Panc1 (cell line): ENCODE results near the gene DPP9. TPM values are rescaled to one million over a fixed set of nuclear protein-coding genes. Genes with fewer than 3 reads are reported as not detected.

Source experiments
- ATAC-seq: fragments of 200-7000 bp; cut with Tn5 transposase; 2 replicates; pipeline ENCODE4 v1.9.1; 2020; ENCODE audit warnings: mild to moderate bottlenecking, moderate library complexity
- BruUV-seq: library from RNA; stranded (reverse); fragments of 400-500 nt; replicated peaks from 2 replicates; lab custom pipeline; 2021; lab: Mats Ljungman, UMichigan
- CTCF ChIA-PET: fragments of 300-600 bp; sonication (Branson Sonifier 250); formaldehyde crosslinking; loops from one replicate; lab custom pipeline; 2022; ENCODE audit warnings: antibody characterized with exemption; lab: Charles Lee
- POLR2A ChIA-PET: fragments of 300-600 bp; sonication (Branson Sonifier 250); formaldehyde crosslinking; loops from one replicate; lab custom pipeline; 2022; ENCODE audit warnings: antibody characterized with exemption; lab: Charles Lee
- DNase-seq: peaks from one replicate; pipeline ENCODE4 v3.0.0-alpha.2; 2010; ENCODE audit warnings: low read depth, low spot score
- H3K27ac ChIP-seq: 2 replicates; pipeline ENCODE4 v1.5.1; 2011; ENCODE audit warnings: mild to moderate bottlenecking, low read length, inconsistent platforms
- H3K27me3 ChIP-seq: fragments of 200-500 bp; sonication (Bioruptor generic); 2 replicates; pipeline ENCODE4 v1.6.0; 2014; ENCODE audit warnings: low read length, inconsistent platforms; ENCODE audit not compliant: control insufficient read depth, insufficient read depth
- H3K36me3 ChIP-seq: fragments of 200-500 bp; sonication (Bioruptor generic); 2 replicates; pipeline ENCODE4 v1.5.1; 2014; ENCODE audit warnings: inconsistent platforms, mild to moderate bottlenecking, low read length, moderate library complexity; ENCODE audit not compliant: control insufficient read depth, insufficient read depth
- H3K4me1 ChIP-seq: 2 replicates; pipeline ENCODE4 v1.5.1; 2011; ENCODE audit warnings: inconsistent platforms, mild to moderate bottlenecking, low read length, moderate library complexity; ENCODE audit not compliant: control insufficient read depth, insufficient read depth
- H3K4me3 ChIP-seq, 2 experiments: 2 replicates each; pipeline ENCODE4 v1.5.1; 2011 to 2012; ENCODE audit warnings: low read depth in 2 of 2, low read length in 2 of 2, mild to moderate bottlenecking in 2 of 2, inconsistent platforms in 1 of 2, moderate library complexity in 1 of 2
- H3K9me3 ChIP-seq: fragments of 200-500 bp; sonication (Bioruptor generic); 2 replicates; pipeline ENCODE4 v1.5.1; 2014; ENCODE audit warnings: low read depth, mild to moderate bottlenecking, inconsistent platforms, low read length, moderate library complexity; ENCODE audit not compliant: control insufficient read depth, insufficient read depth
- POLR2AphosphoS5 ChIP-seq: IDR thresholded peaks from 2 replicates; pipeline ENCODE4 v1.6.1; 2012; ENCODE audit warnings: mild to moderate bottlenecking, low read depth, low read length, moderate library complexity
- SIN3A ChIP-seq: IDR thresholded peaks from 2 replicates; pipeline ENCODE4 v1.6.1; 2012; ENCODE audit warnings: low read depth, mild to moderate bottlenecking, low read length, moderate library complexity, borderline replicate concordance; ENCODE audit not compliant: insufficient read depth
- TCF7L2 ChIP-seq: IDR thresholded peaks from 2 replicates; pipeline ENCODE4 v1.6.1; 2011; ENCODE audit warnings: mild to moderate bottlenecking, low read depth, low read length, inconsistent platforms
- in situ Hi-C: cut with HindIII; loops from 2 replicates; pipeline ENCODE4 v1.10.0; 2016; ENCODE audit warnings: low sequenced_read_pairs, low pct_unique_long_range_greater_than_20kb
- intact Hi-C: fragments of 100-400 bp; cut with micrococcal nuclease; formaldehyde crosslinking; loops from one replicate; pipeline ENCODE4 v1.10.0; 2022; ENCODE audit not compliant: unreplicated experiment
- total RNA-seq: library from RNA; stranded (reverse); gene quantifications from one replicate; pipeline ENCODE4 v1.2.1, GENCODE V29; 2021; ENCODE audit not compliant: unreplicated experiment
- TF ChIP-seq, protein P1 (sequence below): fragments of 450-650 bp; IDR thresholded peaks from 2 replicates; pipeline ENCODE4 v1.5.1; 2017; ENCODE audit warnings: mild to moderate bottlenecking
- TF ChIP-seq, protein P2 (sequence below), 2 experiments: IDR thresholded peaks; 2 replicates each; pipeline ENCODE4 v1.6.1; 2011 to 2012; ENCODE audit warnings: low read depth in 2 of 2, control low read depth in 1 of 2, low read length in 1 of 2, mild to moderate bottlenecking in 1 of 2, moderate library complexity in 1 of 2; ENCODE audit not compliant: insufficient read depth in 1 of 2

DPP9 gene
- total RNA-seq, 1 experiment from 2014 or later = 108 TPM

DNA sequence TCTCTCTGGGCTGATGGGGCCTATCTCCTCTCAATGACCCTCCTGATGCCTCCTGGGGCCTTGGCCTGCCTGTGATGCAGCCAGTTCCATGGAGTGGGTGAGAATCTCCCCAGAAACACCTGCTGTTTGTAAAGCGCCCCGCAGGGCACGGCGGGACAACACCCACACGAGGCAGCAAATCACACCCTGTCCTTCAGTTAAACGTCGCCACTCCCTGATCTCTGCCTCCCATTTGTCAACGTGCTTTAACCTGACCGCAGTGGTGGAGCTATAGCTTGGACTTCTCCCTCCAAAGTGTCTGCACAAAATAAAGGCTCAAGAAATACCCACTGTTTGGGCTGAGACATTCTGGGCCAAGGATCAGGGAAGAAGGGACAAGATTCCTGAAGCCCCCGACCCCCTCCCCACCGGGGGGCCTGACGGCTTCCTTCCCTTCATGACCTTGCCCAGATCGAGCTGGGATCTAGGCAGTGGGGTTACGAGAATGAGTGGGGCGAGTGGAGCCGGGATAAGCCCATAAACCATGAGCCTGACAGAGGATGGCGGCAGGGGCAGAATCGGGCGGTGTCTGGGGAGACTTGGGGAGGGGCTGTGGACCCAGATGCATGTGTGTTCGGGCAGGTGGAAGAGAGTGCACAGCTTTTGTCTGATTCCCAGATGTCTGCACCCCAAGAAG lies 61.5 kb downstream of the DPP9 start:
- no TSS peak for BruUV-seq
- Histone ChIP-seq H3K4me1 (no peaks in the 10 kb centered on the region), H3K9me3 (no peaks in the 10 kb centered on the region), H3K36me3 (no peaks in the 10 kb centered on the region), H3K27me3 (no peaks in the 10 kb centered on the region), H3K27ac (no peak overlapping the region), H3K4me3 (no peak overlapping the region)
- no peak for DNase-seq
- TF ChIP-seq SIN3A = no peak
- no peak for TF ChIP-seq TCF7L2
- ChIA-PET POLR2A (no interaction called here), CTCF (no interaction called here)
- intact Hi-C loops (no loop called here), in situ Hi-C loops (no loop called here)
- ATAC-seq = no peak

DNA sequence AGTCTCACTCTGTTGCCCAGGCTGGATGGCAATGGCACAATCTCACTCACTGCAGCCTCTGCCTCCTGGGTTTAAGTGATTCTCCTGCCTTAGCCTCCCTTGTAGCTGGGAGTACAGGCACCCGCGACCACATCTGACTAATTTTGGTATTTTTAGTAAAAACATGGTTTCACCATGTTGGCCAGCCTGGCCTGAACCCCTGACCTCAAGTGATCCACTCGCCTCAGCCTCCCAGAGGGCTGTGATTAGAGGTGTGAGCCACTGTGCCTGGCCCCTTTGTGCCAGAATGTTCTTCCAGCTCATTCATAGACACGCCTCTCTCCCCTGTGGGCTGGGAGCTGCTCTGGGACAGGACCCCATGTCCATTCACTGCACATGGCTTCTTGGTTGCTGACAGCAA lies 62.6 kb downstream of the DPP9 start:
- CTCF ChIA-PET = interaction anchor here (1.1 kb wide), 1 partner anchor 12 kb away, joined by 7 read pairs; no protein-coding TSS in a partner anchor
- Histone ChIP-seq H3K4me3 (no peak overlapping the region), H3K36me3 (no peaks in the 10 kb centered on the region), H3K27me3 (no peaks in the 10 kb centered on the region), H3K27ac (no peak overlapping the region), H3K4me1 (no peaks in the 10 kb centered on the region), H3K9me3 (no peaks in the 10 kb centered on the region)
- POLR2A ChIA-PET = no interaction called here
- intact Hi-C loops (no loop called here), in situ Hi-C loops (no loop called here)
- TF ChIP-seq TCF7L2 = no peak
- no peak for TF ChIP-seq SIN3A
- TF ChIP-seq, protein P1, sequence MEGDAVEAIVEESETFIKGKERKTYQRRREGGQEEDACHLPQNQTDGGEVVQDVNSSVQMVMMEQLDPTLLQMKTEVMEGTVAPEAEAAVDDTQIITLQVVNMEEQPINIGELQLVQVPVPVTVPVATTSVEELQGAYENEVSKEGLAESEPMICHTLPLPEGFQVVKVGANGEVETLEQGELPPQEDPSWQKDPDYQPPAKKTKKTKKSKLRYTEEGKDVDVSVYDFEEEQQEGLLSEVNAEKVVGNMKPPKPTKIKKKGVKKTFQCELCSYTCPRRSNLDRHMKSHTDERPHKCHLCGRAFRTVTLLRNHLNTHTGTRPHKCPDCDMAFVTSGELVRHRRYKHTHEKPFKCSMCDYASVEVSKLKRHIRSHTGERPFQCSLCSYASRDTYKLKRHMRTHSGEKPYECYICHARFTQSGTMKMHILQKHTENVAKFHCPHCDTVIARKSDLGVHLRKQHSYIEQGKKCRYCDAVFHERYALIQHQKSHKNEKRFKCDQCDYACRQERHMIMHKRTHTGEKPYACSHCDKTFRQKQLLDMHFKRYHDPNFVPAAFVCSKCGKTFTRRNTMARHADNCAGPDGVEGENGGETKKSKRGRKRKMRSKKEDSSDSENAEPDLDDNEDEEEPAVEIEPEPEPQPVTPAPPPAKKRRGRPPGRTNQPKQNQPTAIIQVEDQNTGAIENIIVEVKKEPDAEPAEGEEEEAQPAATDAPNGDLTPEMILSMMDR = no peak
- no peak for TF ChIP-seq POLR2AphosphoS5
- TF ChIP-seq, protein P2, sequence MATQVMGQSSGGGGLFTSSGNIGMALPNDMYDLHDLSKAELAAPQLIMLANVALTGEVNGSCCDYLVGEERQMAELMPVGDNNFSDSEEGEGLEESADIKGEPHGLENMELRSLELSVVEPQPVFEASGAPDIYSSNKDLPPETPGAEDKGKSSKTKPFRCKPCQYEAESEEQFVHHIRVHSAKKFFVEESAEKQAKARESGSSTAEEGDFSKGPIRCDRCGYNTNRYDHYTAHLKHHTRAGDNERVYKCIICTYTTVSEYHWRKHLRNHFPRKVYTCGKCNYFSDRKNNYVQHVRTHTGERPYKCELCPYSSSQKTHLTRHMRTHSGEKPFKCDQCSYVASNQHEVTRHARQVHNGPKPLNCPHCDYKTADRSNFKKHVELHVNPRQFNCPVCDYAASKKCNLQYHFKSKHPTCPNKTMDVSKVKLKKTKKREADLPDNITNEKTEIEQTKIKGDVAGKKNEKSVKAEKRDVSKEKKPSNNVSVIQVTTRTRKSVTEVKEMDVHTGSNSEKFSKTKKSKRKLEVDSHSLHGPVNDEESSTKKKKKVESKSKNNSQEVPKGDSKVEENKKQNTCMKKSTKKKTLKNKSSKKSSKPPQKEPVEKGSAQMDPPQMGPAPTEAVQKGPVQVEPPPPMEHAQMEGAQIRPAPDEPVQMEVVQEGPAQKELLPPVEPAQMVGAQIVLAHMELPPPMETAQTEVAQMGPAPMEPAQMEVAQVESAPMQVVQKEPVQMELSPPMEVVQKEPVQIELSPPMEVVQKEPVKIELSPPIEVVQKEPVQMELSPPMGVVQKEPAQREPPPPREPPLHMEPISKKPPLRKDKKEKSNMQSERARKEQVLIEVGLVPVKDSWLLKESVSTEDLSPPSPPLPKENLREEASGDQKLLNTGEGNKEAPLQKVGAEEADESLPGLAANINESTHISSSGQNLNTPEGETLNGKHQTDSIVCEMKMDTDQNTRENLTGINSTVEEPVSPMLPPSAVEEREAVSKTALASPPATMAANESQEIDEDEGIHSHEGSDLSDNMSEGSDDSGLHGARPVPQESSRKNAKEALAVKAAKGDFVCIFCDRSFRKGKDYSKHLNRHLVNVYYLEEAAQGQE (IDR thresholded peaks at IDR 0.05; ENCODE audit: insufficient read depth in 1 of 2, low read depth in 2 of 2, low read length in 1 of 2) = no peak
- no TSS peak for BruUV-seq
- no peak for DNase-seq
- no peak for ATAC-seq

DNA sequence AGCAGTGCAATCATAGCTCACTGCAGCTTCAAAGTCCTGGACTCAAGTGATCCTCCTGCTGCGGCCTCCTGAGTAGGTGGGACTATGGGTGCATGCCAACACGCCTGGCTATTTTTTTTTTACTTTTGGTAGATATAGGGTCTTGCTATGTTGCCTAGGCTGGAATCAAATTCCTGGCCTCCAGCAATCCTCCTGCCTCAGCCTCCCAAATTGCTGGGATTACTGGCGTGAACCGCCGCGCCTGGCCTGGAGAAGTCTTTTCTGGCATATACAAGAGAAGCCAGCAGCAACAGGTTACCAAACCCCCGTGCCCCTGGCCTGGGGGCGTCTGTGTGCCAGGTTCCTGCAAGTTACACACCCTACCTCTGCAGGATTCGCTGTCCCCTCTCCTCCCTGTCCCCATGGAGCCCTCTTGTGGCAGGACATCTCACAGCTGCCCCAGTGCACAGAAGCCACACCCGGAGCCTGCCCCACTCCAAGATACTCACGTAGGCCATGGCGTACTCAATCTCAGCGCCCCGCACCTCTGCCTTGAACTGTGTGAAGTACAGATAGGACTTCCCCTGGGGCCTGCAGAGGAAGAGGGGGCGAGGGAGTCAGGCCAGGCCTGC lies 63.4 kb downstream of the DPP9 start:
- BruUV-seq = no TSS peak
- TF ChIP-seq, protein P1 = peak; percentile 72; the same call in 1 of the 2 replicates
- no peak for TF ChIP-seq SIN3A
- TF ChIP-seq, protein P2 (IDR thresholded peaks at IDR 0.05; ENCODE audit: insufficient read depth in 1 of 2, low read depth in 2 of 2, low read length in 1 of 2) = no peak
- no peak for TF ChIP-seq TCF7L2
- no peak for TF ChIP-seq POLR2AphosphoS5

More for the DNA sequence above, 63.4 kb downstream of the DPP9 start:
- DNase-seq = no peak
- Histone ChIP-seq H3K27me3 (no peaks in the 10 kb centered on the region), H3K36me3 (no peaks in the 10 kb centered on the region), H3K9me3 (no peaks in the 10 kb centered on the region), H3K4me1 (no peaks in the 10 kb centered on the region), H3K27ac (no peak overlapping the region), H3K4me3 (no peak overlapping the region)
- ChIA-PET POLR2A (no interaction called here), CTCF (interaction anchor here (0.6 to 1.1 kb wide), 2 partner anchors 12 to 36 kb away, joined by 7 read pairs; no protein-coding TSS in a partner anchor)
- intact Hi-C loops (no loop called here), in situ Hi-C loops (no loop called here)
- ATAC-seq = peak; percentile 87
